Lower lobe of right lung (tissue), 2 donors: Measurements from ENCODE around the gene EEF1AKMT1. TPM values are rescaled to one million over a fixed set of nuclear protein-coding genes. Genes with fewer than 3 reads are reported as not detected.
A peak's percentile ranks its signal among the peaks of the same experiment; 100 is the strongest.

Experiments
- ATAC-seq, 2 donors: fragments of 200-7000 bp; cut with Tn5 transposase; one replicate each; pipeline ENCODE4 v1.9.1; 2020 to 2022; ENCODE audit warnings: mild to moderate bottlenecking in 2 of 2, moderate library complexity in 2 of 2
- DNase-seq: peaks from one replicate; pipeline ENCODE4 v3.0.0-alpha.2; 2020
- H3K27ac ChIP-seq: fragments of 200-600 bp; one replicate; pipeline ENCODE4 v1.8.0; 2022
- H3K27me3 ChIP-seq: fragments of 200-600 bp; one replicate; pipeline ENCODE4 v1.8.0; 2022; ENCODE audit warnings: low read depth
- H3K36me3 ChIP-seq: fragments of 200-600 bp; one replicate; pipeline ENCODE4 v1.8.0; 2022; ENCODE audit warnings: mild to moderate bottlenecking
- H3K4me1 ChIP-seq: fragments of 200-600 bp; one replicate; pipeline ENCODE4 v1.8.0; 2022
- H3K4me3 ChIP-seq: fragments of 200-600 bp; one replicate; pipeline ENCODE4 v1.8.0; 2022; ENCODE audit warnings: mild to moderate bottlenecking
- H3K9me3 ChIP-seq: fragments of 200-600 bp; one replicate; pipeline ENCODE4 v1.8.0; 2022
- intact Hi-C: fragments of 100-400 bp; cut with DNase I; formaldehyde crosslinking; loops from one replicate; pipeline ENCODE4 v1.11.0; 2022
- total RNA-seq: library from RNA; stranded (reverse); fragmentation: NEBNext Ultra II Directional; extraction: Animal tissue kit (Norgen Biotek cat#: 25700); gene quantifications from one replicate; pipeline ENCODE4 v1.2.1, GENCODE V29; 2021
- TF ChIP-seq, protein P1 (sequence below): fragments of 200-600 bp; IDR thresholded peaks from one replicate; pipeline ENCODE4 v1.8.0; 2022; ENCODE audit warnings: antibody characterized with exemption, mild to moderate bottlenecking
- donor health status: DM: no; HTN: yes; CAD: no; lungs with severe emphysema.

The EEF1AKMT1 gene
- total RNA-seq, 1 donor from 2014 or later = 8.7 TPM

DNA sequence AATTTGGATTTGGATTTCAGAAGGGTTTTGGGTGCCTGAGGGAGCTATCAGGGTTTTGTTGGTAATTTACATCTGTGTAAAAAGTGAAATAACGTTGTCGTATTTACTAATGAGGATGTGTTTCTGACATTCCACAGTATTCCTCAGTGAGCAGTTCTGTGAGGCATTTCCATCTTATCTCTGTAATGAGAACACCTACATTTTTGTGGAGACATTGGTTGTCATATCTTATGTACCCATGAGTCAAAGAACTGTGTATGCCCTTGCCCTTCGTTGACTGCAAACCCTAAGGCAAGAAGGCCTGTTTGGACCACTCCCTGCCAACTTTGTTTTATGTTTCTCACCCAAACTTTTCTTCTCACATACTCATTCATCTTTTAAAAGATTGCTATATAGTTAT lies 84.5 kb downstream of the EEF1AKMT1 start:
- no peaks in the 10 kb centered on the region for H3K9me3 ChIP-seq
- H3K36me3 ChIP-seq = peaks cover 15% of the 10 kb centered on the region
- H3K27ac ChIP-seq = no peak overlapping the region
- no peaks in the 10 kb centered on the region for H3K4me1 ChIP-seq
- intact Hi-C loops = no loop called here
- H3K4me3 ChIP-seq = no peak overlapping the region
- ATAC-seq (no peak), DNase-seq (no peak)
- H3K27me3 ChIP-seq = no peaks in the 10 kb centered on the region
- TF ChIP-seq, protein P1, sequence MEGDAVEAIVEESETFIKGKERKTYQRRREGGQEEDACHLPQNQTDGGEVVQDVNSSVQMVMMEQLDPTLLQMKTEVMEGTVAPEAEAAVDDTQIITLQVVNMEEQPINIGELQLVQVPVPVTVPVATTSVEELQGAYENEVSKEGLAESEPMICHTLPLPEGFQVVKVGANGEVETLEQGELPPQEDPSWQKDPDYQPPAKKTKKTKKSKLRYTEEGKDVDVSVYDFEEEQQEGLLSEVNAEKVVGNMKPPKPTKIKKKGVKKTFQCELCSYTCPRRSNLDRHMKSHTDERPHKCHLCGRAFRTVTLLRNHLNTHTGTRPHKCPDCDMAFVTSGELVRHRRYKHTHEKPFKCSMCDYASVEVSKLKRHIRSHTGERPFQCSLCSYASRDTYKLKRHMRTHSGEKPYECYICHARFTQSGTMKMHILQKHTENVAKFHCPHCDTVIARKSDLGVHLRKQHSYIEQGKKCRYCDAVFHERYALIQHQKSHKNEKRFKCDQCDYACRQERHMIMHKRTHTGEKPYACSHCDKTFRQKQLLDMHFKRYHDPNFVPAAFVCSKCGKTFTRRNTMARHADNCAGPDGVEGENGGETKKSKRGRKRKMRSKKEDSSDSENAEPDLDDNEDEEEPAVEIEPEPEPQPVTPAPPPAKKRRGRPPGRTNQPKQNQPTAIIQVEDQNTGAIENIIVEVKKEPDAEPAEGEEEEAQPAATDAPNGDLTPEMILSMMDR = no peak

DNA sequence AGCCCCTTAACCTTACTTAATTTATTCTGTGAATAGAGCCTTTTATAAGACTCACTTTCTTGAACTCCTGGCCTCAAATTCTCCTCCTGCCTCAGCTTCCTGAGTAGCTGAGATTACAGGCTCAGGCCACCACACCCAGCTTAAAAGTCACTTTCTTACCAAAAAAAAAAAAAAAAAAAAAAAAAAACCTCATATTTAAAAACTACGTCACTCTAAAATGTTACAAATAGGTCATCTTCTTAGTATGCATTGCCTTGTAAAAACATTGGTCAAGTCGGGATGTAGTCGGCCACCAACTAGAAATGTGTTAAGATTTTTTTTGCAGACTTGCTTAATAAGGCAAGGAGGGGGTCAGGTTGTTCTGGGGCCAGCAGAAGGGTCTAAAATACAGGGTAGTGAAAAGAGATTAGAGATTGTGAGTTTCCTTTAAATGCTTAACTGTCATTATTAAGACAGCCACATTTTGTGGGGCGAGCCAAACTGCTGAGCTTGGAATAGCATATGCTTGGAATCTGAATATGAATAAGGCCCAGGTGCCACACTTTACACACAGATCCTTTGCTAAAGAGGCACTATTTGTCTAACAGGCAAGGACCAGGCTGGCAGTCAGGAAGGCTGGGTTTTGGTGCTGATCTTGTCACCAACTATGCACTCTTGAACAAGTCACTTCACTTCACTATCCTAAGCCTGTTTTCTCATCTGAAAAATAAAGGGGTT lies 86.7 kb downstream of the EEF1AKMT1 start:
- no peak for ATAC-seq

DNA sequence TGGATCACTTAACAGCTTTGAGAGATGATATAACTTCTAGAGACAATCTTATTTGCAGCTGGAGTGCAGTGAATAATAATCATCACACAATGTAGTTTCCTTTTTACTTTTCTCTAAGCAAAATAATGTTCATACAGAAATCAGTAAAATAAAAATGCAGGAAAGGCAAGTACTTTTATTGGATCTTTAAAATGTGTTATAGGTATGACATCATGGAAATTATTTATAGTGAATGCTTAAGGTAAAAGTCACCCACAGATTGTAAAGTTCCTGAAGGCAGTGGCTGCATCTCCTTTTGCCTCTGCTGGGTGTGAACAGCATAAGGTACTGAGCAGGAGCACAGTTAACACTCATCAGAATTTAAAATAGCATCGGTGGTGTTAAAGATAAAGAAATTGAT lies 87.6 kb downstream of the EEF1AKMT1 start:
- H3K4me3 ChIP-seq = no peak overlapping the region
- no peak overlapping the region for H3K27ac ChIP-seq
- no peaks in the 10 kb centered on the region for H3K27me3 ChIP-seq
- intact Hi-C loops = no loop called here
- TF ChIP-seq, protein P1 = no peak
- DNase-seq = no peak
- H3K9me3 ChIP-seq = no peaks in the 10 kb centered on the region
- H3K36me3 ChIP-seq = peaks cover 11% of the 10 kb centered on the region
- H3K4me1 ChIP-seq = no peaks in the 10 kb centered on the region
- ATAC-seq = no peak

More for the DNA sequence above, 86.7 kb downstream of the EEF1AKMT1 start:
- no peak for DNase-seq
- no peaks in the 10 kb centered on the region for H3K9me3 ChIP-seq
- intact Hi-C loops = no loop called here
- H3K27me3 ChIP-seq = no peaks in the 10 kb centered on the region
- H3K36me3 ChIP-seq = peaks cover 15% of the 10 kb centered on the region
- no peaks in the 10 kb centered on the region for H3K4me1 ChIP-seq
- H3K27ac ChIP-seq = no peak overlapping the region
- H3K4me3 ChIP-seq = no peak overlapping the region
- TF ChIP-seq, protein P1 = no peak

GRCh38 chr13:20685092-20685491 lies 88.7 kb downstream of the EEF1AKMT1 start:
- Histone ChIP-seq H3K4me1 (no peaks in the 10 kb centered on the region), H3K9me3 (no peaks in the 10 kb centered on the region), H3K27me3 (no peaks in the 10 kb centered on the region), H3K4me3 (no peak overlapping the region), H3K27ac (no peak overlapping the region), H3K36me3 (peaks cover under 1% of the 10 kb centered on the region)
- no peak for DNase-seq
- TF ChIP-seq, protein P1 = no peak
- intact Hi-C loops = no loop called here
- ATAC-seq = no peak

GRCh38 chr13:20684546-20684945 lies 89.2 kb downstream of the EEF1AKMT1 start:
- no peaks in the 10 kb centered on the region for H3K9me3 ChIP-seq
- DNase-seq = no peak
- H3K27ac ChIP-seq = no peak overlapping the region
- TF ChIP-seq, protein P1 = no peak
- no peaks in the 10 kb centered on the region for H3K27me3 ChIP-seq
- no peak overlapping the region for H3K4me3 ChIP-seq
- intact Hi-C loops = no loop called here
- no peaks in the 10 kb centered on the region for H3K4me1 ChIP-seq
- peak; percentile 24 to 51 for ATAC-seq
- no peaks in the 10 kb centered on the region for H3K36me3 ChIP-seq
